ENCODE measurements around the gene SPP2.
A peak's percentile ranks its signal among the peaks of the same experiment; 100 is the strongest.

SPP2 gene

GRCh38 chr2:234072454-234072853 is 22.0 kb downstream of the SPP2 start:
- Histone ChIP-seq H3K23ac (ENCODE audit: low read length) (no peak overlapping the region), H3K4me1 (ENCODE audit: control insufficient read depth in 1 of 2, insufficient read depth in 2 of 2, low read length in 2 of 2) (no peaks in the 10 kb centered on the region), H3K9me3 (ENCODE audit: insufficient read depth, low read depth, low read length) (no peaks in the 10 kb centered on the region), H3K9ac (ENCODE audit: low read length) (no peak overlapping the region), H2AFZ (ENCODE audit: insufficient read depth, low read length, poor library complexity) (no peak overlapping the region), H3K79me1 (ENCODE audit: low read length) (no peaks in the 10 kb centered on the region), H2BK120ac (ENCODE audit: insufficient read depth, low read length, poor library complexity) (no peak overlapping the region), H4K8ac (ENCODE audit: low read depth, low read length) (no peak overlapping the region), H3K4me3 (ENCODE audit: low read depth, low read length) (no peak overlapping the region), H2BK12ac (ENCODE audit: low read length) (no peak overlapping the region), H3K27ac (ENCODE audit: low read depth, low read length) (no peak overlapping the region), H2BK5ac (ENCODE audit: low read depth, low read length, poor library complexity) (no peak overlapping the region), H4K12ac (ENCODE audit: low read depth, low read length) (no peak overlapping the region), H3K14ac (ENCODE audit: low read length) (no peak overlapping the region), H2AK5ac (ENCODE audit: low read length) (no peak overlapping the region), H3K4me2 (ENCODE audit: low read length) (no peak overlapping the region), H4K91ac (ENCODE audit: low read depth, low read length) (no peak overlapping the region), H3K36me3 (ENCODE audit: control insufficient read depth in 1 of 2, insufficient read depth in 2 of 2, low read length in 2 of 2) (no peaks in the 10 kb centered on the region), H3K18ac (ENCODE audit: low read length) (no peak overlapping the region), H3K79me2 (ENCODE audit: control insufficient read depth, insufficient read depth, low read length, poor library complexity) (no peaks in the 10 kb centered on the region), H3K27me3 (ENCODE audit: insufficient read depth, low read length) (no peaks in the 10 kb centered on the region), H3K4ac (ENCODE audit: low read depth, low read length) (no peak overlapping the region)
- WGBS (ENCODE audit: extremely low coverage, insufficient coverage, insufficient read length): no CpG with 5 or more reads among the region's 4 CpGs
- no peak for DNase-seq

- Histone ChIP-seq H3K4me3 (ENCODE audit: low read depth, low read length) (no peak overlapping the region), H2AK5ac (ENCODE audit: low read length) (no peak overlapping the region), H3K14ac (ENCODE audit: low read length) (no peak overlapping the region), H4K12ac (ENCODE audit: low read depth, low read length) (no peak overlapping the region), H3K36me3 (ENCODE audit: control insufficient read depth in 1 of 2, insufficient read depth in 2 of 2, low read length in 2 of 2) (no peaks in the 10 kb centered on the region), H3K4me2 (ENCODE audit: low read length) (no peak overlapping the region), H3K23ac (ENCODE audit: low read length) (no peak overlapping the region), H3K27ac (ENCODE audit: low read depth, low read length) (no peak overlapping the region), H3K27me3 (ENCODE audit: insufficient read depth, low read length) (no peaks in the 10 kb centered on the region), H2BK12ac (ENCODE audit: low read length) (no peak overlapping the region), H3K79me1 (ENCODE audit: low read length) (no peaks in the 10 kb centered on the region), H3K4ac (ENCODE audit: low read depth, low read length) (no peak overlapping the region), H4K91ac (ENCODE audit: low read depth, low read length) (no peak overlapping the region), H2BK120ac (ENCODE audit: insufficient read depth, low read length, poor library complexity) (no peak overlapping the region), H2AFZ (ENCODE audit: insufficient read depth, low read length, poor library complexity) (no peak overlapping the region), H3K9ac (ENCODE audit: low read length) (no peak overlapping the region), H3K79me2 (ENCODE audit: control insufficient read depth, insufficient read depth, low read length, poor library complexity) (no peaks in the 10 kb centered on the region), H3K4me1 (ENCODE audit: control insufficient read depth in 1 of 2, insufficient read depth in 2 of 2, low read length in 2 of 2) (no peaks in the 10 kb centered on the region), H3K18ac (ENCODE audit: low read length) (no peak overlapping the region), H2BK5ac (ENCODE audit: low read depth, low read length, poor library complexity) (no peak overlapping the region), H4K8ac (ENCODE audit: low read depth, low read length) (no peak overlapping the region), H3K9me3 (ENCODE audit: insufficient read depth, low read depth, low read length) (no peaks in the 10 kb centered on the region)
- DNase-seq: peak in 1 of 2 donors; percentile 7
- WGBS (ENCODE audit: extremely low coverage, insufficient coverage, insufficient read length): no CpG with 5 or more reads among the region's 13 CpGs
Observed at GRCh38 chr2:234074751-234075517, 24.4 kb downstream of the SPP2 start.

- Histone ChIP-seq H2BK120ac (ENCODE audit: insufficient read depth, low read length, poor library complexity) (no peak overlapping the region), H3K14ac (ENCODE audit: low read length) (no peak overlapping the region), H4K8ac (ENCODE audit: low read depth, low read length) (no peak overlapping the region), H2BK5ac (ENCODE audit: low read depth, low read length, poor library complexity) (no peak overlapping the region), H2AK5ac (ENCODE audit: low read length) (no peak overlapping the region), H3K36me3 (ENCODE audit: control insufficient read depth in 1 of 2, insufficient read depth in 2 of 2, low read length in 2 of 2) (no peaks in the 10 kb centered on the region), H3K27me3 (ENCODE audit: insufficient read depth, low read length) (no peaks in the 10 kb centered on the region), H3K9me3 (ENCODE audit: insufficient read depth, low read depth, low read length) (no peaks in the 10 kb centered on the region), H3K4me1 (ENCODE audit: control insufficient read depth in 1 of 2, insufficient read depth in 2 of 2, low read length in 2 of 2) (no peaks in the 10 kb centered on the region), H3K4me3 (ENCODE audit: low read depth, low read length) (no peak overlapping the region), H2AFZ (ENCODE audit: insufficient read depth, low read length, poor library complexity) (no peak overlapping the region), H3K79me1 (ENCODE audit: low read length) (no peaks in the 10 kb centered on the region), H3K23ac (ENCODE audit: low read length) (no peak overlapping the region), H4K91ac (ENCODE audit: low read depth, low read length) (no peak overlapping the region), H4K12ac (ENCODE audit: low read depth, low read length) (no peak overlapping the region), H3K4me2 (ENCODE audit: low read length) (no peak overlapping the region), H3K79me2 (ENCODE audit: control insufficient read depth, insufficient read depth, low read length, poor library complexity) (no peaks in the 10 kb centered on the region), H3K27ac (ENCODE audit: low read depth, low read length) (no peak overlapping the region), H3K18ac (ENCODE audit: low read length) (no peak overlapping the region), H2BK12ac (ENCODE audit: low read length) (no peak overlapping the region), H3K9ac (ENCODE audit: low read length) (no peak overlapping the region), H3K4ac (ENCODE audit: low read depth, low read length) (no peak overlapping the region)
- no peak for DNase-seq
- WGBS (ENCODE audit: extremely low coverage, insufficient coverage, insufficient read length): no CpG with 5 or more reads among the region's 4 CpGs
Observed at GRCh38 chr2:234075518-234075915, 25.0 kb downstream of the SPP2 start.

GRCh38 chr2:234075947-234076346 is 25.4 kb downstream of the SPP2 start:
- Histone ChIP-seq H3K79me1 (ENCODE audit: low read length) (no peaks in the 10 kb centered on the region), H2BK120ac (ENCODE audit: insufficient read depth, low read length, poor library complexity) (no peak overlapping the region), H4K12ac (ENCODE audit: low read depth, low read length) (no peak overlapping the region), H3K4me3 (ENCODE audit: low read depth, low read length) (no peak overlapping the region), H3K79me2 (ENCODE audit: control insufficient read depth, insufficient read depth, low read length, poor library complexity) (no peaks in the 10 kb centered on the region), H3K4ac (ENCODE audit: low read depth, low read length) (no peak overlapping the region), H3K9me3 (ENCODE audit: insufficient read depth, low read depth, low read length) (no peaks in the 10 kb centered on the region), H3K27me3 (ENCODE audit: insufficient read depth, low read length) (no peaks in the 10 kb centered on the region), H3K4me2 (ENCODE audit: low read length) (no peak overlapping the region), H2BK5ac (ENCODE audit: low read depth, low read length, poor library complexity) (no peak overlapping the region), H3K4me1 (ENCODE audit: control insufficient read depth in 1 of 2, insufficient read depth in 2 of 2, low read length in 2 of 2) (no peaks in the 10 kb centered on the region), H3K36me3 (ENCODE audit: control insufficient read depth in 1 of 2, insufficient read depth in 2 of 2, low read length in 2 of 2) (no peaks in the 10 kb centered on the region), H2AK5ac (ENCODE audit: low read length) (no peak overlapping the region), H3K14ac (ENCODE audit: low read length) (no peak overlapping the region), H2AFZ (ENCODE audit: insufficient read depth, low read length, poor library complexity) (no peak overlapping the region), H4K91ac (ENCODE audit: low read depth, low read length) (no peak overlapping the region), H4K8ac (ENCODE audit: low read depth, low read length) (no peak overlapping the region), H3K23ac (ENCODE audit: low read length) (no peak overlapping the region), H2BK12ac (ENCODE audit: low read length) (no peak overlapping the region), H3K18ac (ENCODE audit: low read length) (no peak overlapping the region), H3K9ac (ENCODE audit: low read length) (no peak overlapping the region), H3K27ac (ENCODE audit: low read depth, low read length) (no peak overlapping the region)
- no CpG with 5 or more reads among the region's 8 CpGs for WGBS (ENCODE audit: extremely low coverage, insufficient coverage, insufficient read length)
- DNase-seq: no peak

Measured in trophoblast cell (in vitro differentiated cells and primary cell).